ENCODE data around the gene TOGARAM2.

DNA sequence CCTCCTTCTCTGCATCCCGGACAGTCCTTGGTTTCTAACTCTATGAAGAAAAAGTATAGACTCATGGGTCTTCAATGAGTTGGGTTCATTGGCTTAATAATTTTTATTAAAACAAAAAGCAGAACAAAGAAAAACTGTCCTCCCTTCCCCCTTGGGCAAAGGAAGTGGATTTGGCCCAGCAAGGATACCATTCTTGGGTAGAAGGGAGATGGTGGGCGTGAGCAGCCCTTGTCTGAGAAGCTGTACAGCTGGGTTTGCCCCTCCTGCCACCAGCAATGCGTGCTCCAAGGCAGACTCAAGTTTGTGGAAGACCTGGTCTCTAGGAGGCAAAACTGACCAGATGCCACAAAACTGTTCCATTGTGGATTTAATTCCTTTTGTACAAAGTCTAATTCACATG lies 80.5 kb downstream of the TOGARAM2 start:
- TF ChIP-seq TAF1 (IDR thresholded peaks at IDR 0.05; ENCODE audit: low read depth, low read length): no peak
- TF ChIP-seq POLR2A (IDR thresholded peaks at IDR 0.05; ENCODE audit: low read depth, low read length): no peak
- TF ChIP-seq POLR2AphosphoS5 (IDR thresholded peaks at IDR 0.05; ENCODE audit: low read depth, low read length): no peak

Data from GM12891 (cell line).